Stimulated activated CD8-positive, alpha-beta memory T cell treated with anti-CD3 and anti-CD28 coated beads, Interleukin-7, amount 100 ng/mL, for 4 hours (primary cell): ENCODE results near the gene DOCK4.

Source experiments
- DNase-seq, 2 donors: peaks; one replicate each; pipeline ENCODE4 v3.0.0-alpha.2; 2020; ENCODE audit warnings: low read depth in 2 of 2

DOCK4 gene

GRCh38 chr7:111863269-111863668 lies 342.9 kb downstream of the DOCK4 start:
- DNase-seq = no peak

DNA sequence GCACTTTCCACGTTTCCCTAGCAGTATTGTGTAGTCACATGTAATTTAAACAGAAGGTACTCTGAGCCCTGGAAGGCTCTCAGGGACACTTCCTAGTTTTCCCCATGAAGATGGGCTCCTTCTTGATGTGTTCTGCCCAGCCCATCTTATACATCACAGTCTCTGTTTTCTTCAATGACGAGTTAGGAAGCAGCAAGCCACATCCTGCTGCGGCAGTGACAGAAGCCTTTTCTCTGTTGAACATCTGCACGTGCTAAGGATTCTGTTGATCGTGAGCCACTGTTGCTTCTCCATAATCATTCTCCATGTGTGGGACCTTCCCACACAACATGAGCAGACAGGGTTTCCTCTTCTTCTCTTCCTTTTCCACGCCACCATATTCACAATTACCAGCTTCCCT lies 346.0 kb downstream of the DOCK4 start:
- DNase-seq = no peak

- DNase-seq = no peak
These were observed 347.9 kb downstream of the DOCK4 start for GRCh38 chr7:111858331-111858730.

GRCh38 chr7:111855842-111856227 lies 350.4 kb downstream of the DOCK4 start:
- DNase-seq = no peak

DNA sequence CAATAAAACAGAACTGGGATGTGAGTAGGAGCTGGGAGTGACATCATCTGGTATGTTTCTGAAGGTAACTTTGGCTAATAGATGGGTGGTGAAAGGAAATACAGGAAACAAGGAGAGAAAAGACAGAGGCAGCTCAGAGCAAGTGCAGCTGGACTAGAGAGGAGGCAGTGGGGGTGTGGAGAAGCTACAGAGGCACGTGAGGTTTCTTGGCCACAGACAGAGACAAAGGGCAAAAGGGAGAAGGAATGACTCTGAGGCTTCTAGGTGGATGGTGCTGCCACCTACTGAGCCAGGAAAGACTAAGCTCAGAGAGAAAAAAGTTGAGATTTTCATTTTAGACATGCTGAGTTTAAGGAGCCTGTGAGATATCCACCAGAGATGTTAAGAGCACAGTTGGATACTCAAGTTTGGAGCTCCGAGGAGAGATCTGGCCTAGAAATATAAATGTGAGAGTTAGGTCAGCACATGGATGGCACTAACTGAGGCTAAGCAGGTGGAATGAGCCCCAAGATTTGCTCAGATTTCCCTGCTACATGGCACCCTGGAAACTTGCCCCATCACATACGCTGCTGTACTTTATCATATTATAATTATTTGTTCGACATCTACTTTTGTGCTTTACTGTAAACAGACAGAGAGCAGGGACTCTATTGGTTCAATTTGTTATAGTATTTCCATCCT lies 350.9 kb downstream of the DOCK4 start:
- DNase-seq = no peak

- no peak for DNase-seq
These were observed 352.8 kb downstream of the DOCK4 start for GRCh38 chr7:111853201-111853990.

DNA sequence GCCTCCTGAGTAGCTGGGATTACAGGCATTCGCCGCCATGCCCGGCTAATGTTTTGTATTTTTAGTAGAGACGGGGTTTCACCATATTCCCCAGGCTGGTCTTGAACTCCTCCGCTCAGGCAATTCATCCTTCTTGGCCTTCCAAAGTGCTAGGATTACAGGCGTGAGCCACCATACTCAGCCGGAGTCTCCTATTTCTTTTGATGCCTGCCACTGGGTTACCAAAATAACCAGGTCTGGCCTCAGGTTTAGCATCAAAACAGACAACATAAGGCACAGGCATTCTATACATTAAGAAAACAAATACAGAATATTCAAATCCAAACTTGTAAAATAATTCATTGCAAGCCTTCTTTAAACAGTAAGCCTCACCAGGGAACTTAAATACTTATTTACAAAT lies 354.1 kb downstream of the DOCK4 start:
- no peak for DNase-seq

GRCh38 chr7:111846898-111847297 lies 359.3 kb downstream of the DOCK4 start:
- no peak for DNase-seq

DNA sequence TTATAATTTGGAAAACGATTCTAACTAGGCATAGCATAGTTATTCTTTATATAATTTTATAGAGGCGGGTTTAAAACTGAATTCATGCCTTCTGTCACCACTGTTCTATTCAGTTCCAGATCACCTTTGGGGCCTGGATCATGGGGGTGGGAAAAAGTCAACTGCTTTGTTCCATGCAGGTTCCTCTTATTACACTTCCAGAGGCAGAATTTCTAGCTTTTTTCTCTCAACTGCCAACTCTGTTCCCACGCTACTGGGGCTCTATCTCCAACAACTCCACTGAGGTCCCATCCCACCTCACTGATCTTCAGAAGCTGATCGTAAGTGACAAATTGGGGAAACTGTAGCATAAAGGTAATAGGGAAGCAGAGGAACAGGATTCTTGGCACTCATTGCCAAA lies 360.3 kb downstream of the DOCK4 start:
- no peak for DNase-seq

- no peak for DNase-seq
These were observed 361.1 kb downstream of the DOCK4 start for GRCh38 chr7:111844904-111845671.

DNA sequence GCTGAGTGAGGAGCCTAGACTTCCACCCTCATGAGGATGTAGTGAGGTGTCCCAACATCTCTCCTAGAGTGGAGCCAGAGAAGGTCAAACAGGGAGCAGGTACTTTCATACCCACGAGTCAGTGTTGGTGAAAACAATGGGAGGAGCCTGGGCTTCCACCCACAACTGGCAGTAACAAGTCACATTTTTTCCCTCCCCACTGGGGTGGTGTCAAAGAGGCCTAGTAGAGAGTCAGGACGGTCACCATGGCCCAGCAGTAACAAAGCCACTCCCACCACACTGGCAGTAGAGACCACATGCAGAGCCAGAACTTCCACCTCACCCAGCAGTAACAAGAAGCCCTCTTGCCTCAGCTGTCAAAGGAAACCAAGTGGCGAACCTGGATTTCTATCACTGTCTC lies 363.7 kb downstream of the DOCK4 start:
- DNase-seq = no peak

DNA sequence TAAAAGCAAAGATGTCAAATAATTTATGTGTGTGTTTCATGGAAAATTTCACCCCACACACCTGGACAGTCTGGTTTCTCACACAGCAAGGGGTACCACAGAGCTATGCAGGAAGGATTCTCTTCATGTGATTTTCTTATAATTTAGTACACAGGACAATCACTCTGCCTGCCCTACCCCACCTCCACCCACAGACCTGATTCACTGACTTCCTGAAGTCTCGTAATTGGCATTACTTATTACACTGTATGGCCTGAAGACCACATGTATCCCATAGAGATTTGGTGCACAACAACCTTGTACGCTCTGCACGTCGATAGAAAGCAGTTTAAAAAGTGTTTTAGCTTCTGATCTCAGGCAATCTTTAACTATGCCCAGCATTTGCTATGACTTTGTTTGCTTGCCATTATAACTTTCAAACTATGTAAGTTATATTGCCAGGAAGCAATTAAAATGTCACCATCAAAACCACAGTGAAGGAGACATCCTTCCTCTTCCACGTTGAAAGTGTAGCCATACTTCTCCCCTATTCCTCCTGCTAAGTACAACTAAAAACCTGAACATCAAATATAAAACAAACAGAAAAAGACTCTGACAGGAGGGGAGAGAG lies 364.5 kb downstream of the DOCK4 start:
- DNase-seq = no peak

DNA sequence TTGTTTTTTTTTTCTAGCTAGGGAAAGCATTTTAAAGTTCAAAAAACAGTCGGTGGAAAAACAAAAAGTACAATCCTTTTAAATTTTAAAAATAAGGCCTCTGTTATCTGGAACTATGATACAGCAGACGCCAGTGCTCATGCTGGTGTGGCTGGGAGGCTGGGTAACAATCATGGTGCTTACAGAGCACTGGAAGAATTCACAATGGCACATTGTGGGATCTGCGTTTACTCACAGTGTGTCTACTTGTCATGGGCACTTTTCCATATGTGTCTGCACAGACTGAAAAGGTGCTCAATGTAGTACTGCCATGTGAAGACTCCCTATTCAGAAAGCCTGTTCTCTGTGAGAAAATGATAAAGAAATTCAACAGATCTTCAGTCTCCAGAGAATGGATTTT lies 365.7 kb downstream of the DOCK4 start:
- DNase-seq = no peak

DNA sequence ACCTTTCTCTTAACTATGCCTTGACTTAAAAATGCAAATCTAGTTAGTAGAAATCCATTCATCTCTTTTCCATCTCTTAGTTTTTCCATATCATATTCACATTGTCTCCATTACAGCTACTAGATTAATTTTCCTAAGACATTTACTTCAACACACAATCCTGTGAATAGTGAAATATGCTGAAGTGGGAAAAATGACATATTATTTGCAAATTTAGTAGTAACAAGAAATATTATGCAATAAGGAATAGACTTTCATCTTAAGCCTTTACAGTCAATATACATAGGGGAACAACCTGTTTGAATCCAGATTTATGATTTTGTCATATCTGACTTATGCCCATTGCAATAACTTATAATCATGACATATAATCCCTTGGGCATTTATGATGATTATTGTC lies 366.9 kb downstream of the DOCK4 start:
- DNase-seq = no peak

DNA sequence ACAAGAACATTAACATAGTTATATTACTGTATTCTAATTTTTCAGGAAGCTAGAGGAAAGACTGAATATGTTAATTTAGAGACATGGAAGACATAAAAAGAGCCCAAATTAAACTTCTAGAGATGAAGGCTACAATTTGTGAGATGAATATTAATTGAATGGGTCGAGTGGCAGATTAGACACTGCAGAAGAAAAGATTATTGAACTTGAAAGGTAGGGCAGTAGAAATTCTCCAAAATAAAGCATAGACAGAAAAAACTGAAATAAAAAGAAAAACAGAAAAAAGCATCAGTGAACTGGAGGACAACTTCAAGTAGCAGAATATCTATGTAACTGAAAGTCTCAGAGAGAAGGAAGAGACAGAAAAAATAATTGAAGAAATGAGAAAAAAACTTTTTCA lies 369.6 kb downstream of the DOCK4 start:
- no peak for DNase-seq

GRCh38 chr7:111835066-111835465 lies 371.1 kb downstream of the DOCK4 start:
- DNase-seq = no peak

DNA sequence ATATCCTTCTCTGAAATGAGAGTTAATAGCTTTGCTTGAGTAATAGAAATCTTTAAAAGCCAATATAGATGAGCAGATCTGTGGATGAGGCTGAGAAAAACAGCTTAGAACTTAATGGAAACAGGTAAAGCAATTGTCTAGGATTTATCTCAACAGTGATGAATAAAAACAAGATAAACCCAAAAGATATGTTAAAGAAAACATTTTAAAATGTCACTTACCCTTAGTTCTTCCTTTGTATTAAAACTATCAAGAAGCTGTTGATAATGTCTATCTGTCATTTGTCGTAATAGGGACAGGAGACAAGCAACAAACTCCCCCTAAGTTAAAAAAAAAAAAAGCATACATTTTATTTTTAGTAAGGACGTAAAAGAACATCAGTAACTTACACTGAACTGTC lies 371.8 kb downstream of the DOCK4 start:
- no peak for DNase-seq

GRCh38 chr7:111833466-111833865 lies 372.7 kb downstream of the DOCK4 start:
- DNase-seq = no peak

GRCh38 chr7:111832174-111832573 lies 374.0 kb downstream of the DOCK4 start:
- no peak for DNase-seq

DNA sequence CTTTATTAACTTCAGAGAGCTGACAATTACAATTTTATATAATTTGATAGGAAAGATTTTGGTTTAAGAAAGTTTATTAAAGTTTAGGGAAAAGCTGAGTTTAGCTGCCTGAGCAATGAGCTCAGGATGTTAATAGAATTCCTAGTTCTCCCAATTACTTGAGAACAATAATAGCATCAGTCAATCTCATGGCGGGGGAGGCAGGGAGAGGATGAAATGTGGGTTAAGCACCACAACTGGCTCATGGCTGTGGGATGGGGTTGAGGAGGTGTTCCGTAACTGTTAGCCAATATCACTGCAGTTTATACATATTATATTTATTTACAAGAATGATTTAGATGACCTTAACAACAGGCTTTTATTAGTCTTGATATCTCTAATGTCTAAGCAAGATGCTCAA lies 377.0 kb downstream of the DOCK4 start:
- DNase-seq = no peak

DNA sequence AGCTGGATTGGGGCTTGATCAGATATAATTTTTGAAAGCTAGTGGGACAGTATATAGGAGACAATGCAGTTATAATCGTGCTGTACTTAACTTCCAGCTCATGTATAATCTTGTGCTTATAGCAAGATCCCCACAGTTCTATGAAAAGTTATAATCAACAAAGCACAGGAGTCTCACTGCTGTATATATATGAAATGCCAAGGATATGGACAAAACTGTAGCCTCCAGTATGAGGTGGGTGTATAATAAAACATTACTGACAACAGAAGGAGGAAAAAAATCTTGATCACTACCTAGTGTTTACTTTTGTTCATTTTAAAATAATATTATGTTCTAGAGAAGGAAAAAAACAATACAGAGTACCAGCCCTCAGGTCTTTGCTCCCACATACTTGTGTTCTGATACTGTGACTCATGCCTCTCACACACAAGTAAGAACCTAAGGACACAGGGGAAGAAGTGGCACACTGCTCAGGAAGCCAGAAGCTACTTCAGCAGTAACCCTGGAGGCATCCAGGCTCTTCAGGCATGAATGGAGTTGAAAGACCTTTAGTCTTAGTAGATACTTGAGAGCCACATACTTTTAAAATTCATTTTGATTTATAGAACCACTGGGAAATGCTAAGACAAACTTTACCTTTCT lies 378.2 kb downstream of the DOCK4 start:
- no peak for DNase-seq

- DNase-seq = no peak
These were observed 381.2 kb downstream of the DOCK4 start for GRCh38 chr7:111825046-111825445.
